ENCODE results near the gene AGAP3.

Gene AGAP3

DNA sequence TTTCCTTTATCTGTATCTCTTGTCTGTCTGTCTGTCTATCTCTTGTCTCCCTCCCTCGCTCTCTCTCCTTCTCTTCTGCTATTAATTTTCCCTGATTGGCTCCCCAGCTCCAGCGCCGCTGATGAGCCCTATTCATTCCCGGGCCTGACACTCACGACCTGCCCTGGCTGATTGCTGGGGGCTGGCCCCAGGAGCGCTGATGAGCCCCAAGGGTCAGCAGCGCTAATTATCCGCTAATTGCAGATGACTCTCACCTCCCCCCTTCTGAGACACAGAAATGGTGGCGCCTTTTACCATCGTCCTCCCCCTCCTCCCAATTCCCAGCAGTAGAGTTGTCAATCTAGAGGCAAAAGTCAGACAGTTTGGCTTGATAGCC lies 82.5 kb downstream of the AGAP3 start:
- no peak for DNase-seq

DNA sequence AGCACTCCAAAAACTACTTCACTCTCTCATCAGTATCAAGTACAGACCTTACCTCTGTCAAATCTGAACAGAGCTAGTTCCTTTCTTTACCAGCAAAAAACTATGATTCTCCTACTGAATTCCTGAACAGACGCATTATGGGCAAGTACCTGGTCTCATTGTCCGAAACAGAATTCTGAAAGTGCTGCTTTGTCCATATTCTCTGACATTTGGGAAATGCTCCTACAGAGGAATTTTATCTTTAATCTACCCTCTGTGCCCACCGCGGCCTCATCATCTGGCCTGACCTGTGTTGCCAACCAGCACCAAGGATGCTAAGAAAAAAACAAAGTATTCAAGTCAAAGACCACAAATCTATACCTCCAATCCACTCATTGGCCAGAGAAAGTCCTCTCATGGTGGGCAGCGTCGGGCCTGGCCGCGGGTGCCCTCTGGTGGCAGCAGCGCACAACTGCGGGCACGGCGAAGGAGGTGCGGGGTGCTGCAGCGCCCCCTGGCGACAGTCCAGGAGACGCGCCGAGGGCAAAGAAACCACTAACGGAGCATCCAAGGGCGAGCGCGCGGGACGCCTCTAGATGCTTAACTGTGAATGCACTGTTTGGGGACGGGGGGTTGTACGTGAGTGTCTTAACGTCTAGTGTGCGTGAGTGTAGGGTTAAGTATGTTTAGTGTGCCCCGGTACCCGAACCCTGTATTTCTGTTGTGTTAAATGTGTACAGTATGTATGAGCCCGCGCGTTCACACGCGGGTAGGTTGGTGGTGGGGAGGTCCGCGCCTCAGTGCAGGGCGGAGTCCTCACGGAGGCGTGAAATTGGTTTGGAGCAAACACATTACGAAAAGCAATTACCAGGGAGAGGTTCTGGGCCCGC lies 86.2 kb downstream of the AGAP3 start:
- DNase-seq, result peak; percentile 61

DNA sequence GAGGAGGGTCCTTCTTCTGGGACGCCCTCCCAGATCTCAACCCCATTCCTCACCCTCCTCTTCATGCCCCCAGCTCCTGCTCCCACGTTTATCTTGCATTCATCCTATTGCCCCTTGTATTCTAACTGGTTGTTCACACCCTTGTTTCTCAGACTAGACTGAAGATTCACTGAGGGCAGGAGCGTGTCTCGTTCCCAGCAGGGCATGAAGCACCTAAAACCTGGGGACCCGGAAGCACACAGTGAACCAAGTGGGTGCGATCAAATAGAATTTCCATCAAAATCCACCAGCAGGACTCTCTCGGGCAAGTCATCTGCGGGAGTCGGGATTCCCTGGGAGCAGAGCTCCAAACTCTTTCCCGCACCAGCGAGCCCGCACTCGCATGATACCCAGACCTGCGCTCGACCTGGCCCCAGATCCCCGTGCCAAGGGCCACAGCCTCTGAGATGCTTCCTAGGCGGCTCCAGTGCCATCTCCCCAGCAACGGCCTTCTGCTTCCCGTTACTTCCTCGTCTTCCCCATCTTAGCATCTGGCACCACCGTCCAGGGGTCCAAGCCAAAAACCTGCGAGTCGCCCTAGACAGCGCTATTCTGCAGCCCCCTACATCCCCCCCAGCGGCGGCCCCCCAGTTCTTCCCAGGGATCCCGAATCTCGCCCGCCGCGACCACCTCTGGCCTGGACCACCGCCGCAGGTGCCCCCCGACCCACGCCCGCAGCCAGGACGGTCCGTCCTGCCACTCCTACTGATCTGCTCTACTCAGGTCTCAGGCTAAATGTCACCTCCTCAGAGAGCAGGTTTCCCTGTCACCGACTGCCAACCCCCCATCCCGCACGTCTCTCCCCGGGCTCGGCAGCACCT lies 87.3 kb downstream of the AGAP3 start:
- DNase-seq, result no peak

DNA sequence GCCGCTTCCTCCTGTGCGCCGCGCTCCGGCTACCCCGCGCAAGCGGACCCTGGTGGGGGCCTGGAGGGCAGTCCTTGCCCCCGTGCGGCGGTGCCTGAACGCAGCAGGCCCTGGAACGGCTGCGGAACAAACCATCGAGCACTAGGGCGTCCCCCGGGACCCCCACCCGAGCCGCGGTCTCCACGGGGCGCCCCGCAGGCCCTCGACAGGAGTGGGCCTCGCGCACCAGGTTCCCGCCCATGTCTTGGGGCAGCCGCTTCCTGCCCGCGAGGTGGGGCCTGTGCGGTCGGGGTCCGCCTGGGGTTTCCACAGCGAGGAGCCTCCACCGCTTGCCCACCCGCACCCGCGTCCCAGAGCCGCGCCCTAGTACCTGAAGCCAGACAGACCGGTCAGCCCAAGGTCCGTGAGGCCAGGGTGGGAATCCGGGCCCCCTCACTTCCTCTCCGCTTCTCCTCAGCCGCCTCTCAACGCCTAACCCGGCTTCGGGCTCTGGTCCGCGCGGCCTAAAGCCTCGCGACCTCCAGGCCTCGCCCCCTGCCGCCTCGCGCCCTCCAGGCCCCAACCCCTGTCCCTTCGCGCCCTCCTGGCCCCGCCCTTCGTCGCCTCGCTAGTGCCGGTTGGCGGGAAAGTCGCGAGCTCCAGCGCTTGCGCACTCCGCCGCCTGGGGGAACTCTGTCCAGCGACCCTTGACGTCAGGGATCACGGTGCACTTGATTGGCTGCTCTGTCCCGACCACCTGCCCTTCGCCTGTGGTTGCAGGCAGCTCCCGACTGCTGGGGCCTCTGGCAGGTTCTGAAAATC lies 88.2 kb downstream of the AGAP3 start:
- DNase-seq, result no peak

DNA sequence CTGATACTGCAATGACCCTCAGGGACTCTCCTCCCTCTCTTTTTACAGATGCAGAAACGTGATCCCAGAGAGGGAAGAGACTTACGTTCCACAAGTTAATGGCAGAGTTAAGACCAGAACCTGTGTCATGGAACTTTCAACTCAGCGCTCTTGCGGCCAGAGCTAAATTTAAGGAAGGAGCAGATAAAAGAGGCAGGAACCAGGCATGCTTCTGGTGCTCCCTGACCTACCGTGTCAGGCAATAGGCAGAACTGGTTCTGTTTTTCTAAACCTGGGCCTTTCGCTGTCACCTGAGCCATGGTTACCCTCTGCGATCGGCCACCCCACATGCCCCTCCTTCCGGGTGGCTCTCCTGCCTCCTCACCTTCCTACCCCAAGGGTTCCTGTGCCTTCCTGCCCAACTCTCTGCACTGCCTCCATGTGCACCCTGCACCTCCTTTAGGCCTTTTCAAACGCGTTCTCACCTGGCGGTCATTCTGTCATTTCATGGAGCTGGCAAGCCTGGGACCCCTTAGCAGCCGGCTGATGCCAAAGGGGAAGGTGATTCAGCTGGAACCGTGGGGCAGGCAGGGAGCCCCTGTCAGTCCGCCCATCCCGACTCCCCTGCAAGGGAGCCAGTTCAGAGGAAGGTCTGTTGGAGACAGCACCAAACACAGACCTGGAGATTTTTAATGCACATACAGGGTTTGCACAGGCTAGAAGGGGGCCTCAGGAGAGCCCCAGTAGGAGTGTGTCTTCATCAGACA lies 88.9 kb downstream of the AGAP3 start:
- no peak for DNase-seq

DNA sequence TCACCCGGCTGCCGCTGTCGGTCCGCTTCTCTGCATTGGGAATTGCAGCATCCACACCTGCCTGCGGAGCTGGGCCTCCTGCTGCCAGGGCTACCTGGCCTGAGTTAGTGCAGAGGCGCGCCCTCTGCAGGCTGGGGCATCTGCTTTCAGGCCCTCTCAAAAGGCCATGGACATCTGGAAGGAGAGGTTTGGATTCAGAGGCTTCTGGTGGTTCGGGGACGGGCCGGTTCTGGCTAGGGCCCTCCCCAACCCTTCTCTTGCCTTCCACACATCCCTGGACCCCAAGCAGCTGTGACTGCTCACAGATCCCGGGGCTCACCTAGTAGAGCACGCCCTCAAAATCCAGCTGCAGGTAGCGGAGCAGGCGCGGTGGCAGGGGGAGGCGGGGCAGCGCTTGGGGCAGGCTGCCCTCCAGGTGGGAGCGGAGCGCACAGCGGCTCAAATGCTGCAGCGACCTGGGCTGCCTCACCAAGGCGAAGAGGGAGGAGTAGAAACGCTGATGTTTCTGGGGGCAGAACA lies 89.6 kb downstream of the AGAP3 start:
- no peak for DNase-seq

DNA sequence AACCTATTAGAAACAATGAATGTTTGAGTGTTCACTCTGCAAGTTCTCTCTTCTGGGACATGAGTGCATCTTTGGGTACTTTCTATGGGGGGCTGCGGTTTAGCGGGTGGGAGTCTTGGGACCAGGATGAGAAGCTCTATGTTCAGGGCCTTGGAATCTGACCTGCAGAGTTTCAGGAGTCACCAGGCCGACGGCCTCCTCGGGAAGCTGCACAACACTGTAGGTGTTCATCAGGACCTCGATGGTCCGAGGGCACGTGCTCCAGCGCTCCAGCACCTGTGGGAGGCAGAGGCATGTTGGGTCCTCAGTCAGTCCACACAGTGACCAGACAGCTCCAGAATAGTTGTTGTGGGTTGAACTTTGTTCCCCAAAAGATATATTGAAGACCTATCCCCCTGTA lies 90.1 kb downstream of the AGAP3 start:
- DNase-seq, result no peak

DNA sequence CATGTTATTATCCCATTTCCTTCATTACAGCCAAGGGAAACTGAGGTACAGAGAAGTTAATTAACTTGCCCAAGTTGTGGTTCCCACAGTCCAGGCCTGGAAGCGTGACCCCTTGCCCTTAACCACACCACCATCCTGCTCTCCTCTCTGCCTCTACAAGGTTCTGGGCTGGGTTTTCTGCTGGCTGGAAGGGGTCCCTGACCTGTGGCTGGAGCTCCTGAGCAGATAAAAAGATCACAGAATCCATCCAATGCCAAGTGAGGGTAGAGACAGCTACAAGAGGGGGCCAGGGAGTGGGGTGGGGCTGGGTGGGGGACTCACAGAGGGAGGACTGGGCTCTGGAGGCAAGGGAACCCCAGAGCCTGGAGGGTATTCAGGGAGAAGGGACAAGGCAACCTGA lies 91.0 kb downstream of the AGAP3 start:
- no peak for DNase-seq

DNA sequence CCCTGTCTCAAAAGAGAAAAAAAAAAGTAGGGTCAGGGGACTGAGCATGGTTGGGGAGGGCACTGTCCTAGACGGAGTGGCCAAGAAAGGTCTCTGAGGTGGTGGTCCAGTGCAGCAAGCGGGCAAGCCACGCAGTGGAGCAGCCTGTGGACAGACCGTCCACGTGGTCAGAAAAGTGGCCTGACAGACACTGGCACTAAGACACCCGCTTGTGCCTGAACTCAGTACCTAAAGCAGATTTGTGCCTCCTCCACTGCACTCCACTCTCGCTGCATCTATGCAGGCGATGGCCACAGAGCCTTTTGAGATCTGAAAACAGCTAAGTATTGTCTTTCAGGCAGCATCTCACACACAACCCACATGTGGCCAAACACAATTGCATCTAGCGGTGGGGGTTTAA lies 92.0 kb downstream of the AGAP3 start:
- DNase-seq, result no peak

DNA sequence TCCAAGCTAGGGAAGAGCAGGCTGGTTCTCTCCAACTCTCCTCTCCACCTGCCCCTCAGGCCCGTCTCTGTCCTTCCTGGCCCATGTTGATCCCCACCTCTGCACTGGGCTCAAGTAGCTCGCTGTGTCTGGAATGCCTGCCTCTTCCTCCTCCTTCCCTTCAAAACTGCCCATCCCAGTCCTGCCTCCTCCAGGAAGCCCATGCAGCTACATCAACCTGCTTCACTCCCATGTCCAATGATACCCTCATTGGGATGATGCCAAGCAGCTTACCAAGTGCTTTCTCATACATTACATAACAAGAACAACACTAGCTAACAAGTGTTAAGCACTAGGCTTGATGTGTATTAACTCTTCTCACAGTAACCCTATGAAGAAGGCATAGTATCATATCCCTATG lies 92.6 kb downstream of the AGAP3 start:
- no peak for DNase-seq

DNA sequence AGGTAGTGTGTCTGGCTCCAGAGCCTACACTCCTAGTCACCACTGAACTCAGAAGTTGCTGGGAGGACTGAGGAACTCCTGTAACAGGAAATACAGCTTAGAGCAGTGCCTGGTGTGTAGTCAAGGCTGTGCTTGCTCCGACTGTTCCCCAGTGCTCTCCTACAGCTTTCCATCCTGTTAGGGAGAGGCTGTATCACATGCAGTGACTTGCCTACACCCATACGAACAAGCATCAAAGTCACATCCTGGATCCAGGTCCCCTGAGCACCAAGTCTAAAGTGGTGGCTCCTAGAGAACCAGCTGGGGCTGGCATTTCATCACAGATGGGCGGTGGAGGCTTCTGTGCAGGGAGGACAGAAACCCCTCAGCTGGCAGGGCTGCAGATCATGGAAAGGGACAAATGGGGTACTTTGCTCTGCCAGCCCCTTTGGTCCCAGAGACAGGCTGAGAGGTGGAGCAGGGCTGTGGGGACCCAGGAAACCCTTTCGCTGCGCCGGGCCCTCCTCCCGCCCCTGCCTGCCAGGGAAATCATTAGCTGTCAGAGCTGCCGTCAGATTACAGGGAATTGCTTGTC lies 93.1 kb downstream of the AGAP3 start:
- DNase-seq, result no peak

DNA sequence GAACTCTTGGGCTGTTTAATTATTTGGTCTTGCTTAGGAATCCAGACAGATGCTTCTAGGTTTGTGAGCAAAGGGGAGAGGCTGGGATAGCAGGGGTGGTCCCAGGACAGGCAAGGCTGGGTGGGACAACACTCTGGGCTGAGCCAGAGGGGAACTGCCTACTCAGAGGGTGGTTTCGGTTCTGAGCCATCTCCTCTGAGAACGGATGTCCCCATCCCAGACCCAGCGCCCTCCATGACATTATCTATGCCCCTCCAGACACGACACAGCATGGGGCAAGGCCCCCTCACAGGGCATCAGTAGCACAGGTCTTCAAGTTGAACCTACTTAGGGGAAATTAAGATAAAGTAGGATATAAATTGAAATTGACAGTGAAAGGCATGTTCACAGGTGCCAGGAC lies 93.7 kb downstream of the AGAP3 start:
- DNase-seq, result no peak

DNA sequence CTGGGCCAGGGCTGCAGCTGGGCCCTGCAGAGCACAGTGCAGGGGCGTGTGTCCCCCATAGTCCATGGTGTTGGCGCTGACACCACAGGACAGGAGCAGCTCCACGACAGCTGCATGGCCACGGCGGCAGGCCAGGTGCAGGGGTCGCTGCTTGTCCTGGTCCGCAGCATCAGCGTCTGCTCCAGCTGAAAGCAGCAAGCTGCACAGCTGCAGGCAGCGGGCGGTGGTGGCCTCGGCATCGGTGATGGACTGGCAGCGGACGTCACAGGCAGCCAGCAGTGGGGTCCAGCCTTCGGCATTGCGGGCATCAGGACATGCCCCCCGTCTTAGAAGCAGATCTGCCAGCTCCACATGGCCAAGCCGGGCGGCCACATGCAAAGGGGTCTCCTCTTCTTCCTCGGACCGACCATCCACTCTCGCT lies 94.7 kb downstream of the AGAP3 start:
- no peak for DNase-seq

DNA sequence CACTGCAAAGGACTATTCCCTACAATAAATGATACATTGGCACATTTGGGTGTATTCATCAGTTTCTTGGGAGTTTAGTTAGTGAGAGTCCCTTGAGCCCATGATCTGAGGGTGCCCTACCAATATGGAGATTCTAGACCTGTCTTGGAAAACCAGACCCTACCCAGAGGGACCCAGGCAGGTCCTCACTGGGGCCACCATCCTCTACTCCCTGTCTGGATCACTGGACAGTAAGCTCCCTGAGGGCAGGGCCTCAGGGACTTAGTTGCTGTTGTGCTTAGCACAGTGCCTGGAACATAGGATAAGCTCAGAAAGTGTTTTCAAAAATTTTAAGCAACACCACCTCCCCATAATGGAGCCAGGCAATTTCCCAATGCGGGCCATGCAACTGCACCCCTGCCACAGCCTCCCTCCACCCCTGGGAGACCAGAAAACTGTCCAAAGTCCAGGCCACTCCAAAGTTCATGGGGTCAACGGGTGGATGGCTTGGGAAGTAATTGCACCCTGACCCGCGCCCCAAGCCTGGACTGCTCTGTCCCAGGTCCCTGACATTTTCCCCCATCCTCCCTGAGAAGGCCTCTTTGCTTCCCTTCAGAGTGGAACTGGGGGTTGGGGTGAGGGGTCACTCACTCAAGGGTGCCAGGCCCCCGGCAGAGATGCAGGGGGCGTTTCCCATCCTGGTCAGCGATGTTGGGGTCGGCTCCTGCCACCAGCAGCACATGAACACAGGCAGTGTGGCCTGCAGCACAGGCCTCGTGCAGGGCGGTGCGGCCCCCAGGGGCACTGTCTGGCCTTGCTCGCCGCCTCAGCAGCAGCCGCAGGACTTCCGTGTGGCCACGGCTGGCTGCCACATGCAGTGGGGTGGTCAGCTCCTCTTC lies 99.7 kb downstream of the AGAP3 start:
- no peak for DNase-seq

DNA sequence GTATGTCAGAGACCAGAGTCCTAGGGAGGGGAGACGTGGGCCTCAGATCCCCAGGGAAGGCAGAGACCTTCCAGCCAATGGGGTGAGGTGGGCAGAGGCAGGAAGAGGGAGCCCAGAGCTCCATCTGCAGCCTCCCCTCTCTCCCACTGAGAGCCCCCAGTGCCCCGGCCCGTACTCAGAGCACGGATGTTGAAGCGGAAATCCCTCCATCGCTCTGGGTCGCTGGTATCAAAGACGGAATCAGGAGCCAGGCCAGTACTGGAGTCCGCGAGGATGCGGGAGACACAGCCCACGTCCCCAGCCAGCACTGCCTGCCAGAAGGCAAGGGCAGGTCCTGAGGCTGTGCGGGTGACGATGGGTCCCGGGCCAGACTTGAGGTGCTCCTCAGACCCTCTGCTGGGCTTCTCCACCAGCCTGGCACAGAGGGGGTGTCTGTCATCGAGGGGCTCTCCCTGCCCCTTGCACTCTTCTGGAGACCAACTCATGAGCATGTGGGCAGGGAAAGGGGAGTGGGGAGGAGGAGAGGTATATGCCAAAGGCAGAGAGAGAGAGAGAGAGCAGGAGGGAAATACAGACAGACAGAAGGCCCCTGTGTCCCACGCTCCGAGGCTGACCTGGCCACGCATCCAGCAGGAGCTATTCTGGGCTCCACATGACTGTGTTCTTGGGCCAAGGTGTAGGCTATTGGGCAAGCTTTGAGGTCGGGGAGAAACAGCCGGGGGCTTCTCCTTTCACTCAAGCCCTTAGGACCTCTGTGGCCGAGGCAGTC lies 100.5 kb downstream of the AGAP3 start, which contains the start of gene ASB10:
ASB10 (minus strand) TSS at position 611 of the 769 bp plus-strand sequence; CDS start at position 491, 120 bp downstream.
- no peak for DNase-seq

DNA sequence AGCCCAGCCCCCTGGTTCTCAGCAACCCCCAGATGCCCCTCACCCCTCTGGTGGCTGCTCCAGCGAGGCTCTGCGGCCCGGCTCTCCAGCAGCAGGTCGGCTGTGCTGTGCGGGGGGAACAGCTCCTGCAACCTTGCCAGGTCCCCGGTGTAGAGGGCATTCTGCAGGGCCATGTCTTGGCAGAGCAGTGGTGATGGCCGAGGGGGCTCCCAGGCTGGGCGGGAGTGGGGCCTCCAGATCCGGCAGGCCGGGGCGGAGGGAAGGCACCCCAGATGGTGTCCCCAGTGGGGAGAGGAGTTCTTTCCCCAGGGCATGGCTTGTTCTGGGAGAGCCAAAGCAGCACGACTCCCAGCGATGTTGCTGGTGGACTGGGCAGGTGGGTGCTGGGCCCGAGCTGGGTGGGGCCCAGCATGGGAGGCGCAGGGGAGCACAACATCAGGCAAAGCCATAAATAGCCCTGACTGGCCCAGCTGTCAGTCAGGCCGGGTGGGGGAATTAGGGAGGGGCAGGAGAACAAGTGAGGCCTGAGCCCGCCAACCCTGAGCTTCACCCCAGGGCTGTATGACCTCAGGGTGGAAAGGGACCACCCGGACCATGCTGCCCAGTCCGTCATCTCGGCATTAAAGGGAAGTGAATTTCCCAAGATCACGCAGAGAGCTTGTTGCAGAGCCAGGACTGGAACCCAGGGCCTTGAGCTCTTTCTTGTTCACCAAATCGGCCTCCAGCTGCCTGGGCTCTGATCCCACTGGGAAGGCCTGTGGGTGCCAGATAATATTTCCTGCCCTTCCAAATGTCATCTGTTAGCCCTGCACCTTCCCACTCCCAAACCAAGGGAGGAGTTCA lies 101.4 kb downstream of the AGAP3 start:
- DNase-seq, result no peak

DNA sequence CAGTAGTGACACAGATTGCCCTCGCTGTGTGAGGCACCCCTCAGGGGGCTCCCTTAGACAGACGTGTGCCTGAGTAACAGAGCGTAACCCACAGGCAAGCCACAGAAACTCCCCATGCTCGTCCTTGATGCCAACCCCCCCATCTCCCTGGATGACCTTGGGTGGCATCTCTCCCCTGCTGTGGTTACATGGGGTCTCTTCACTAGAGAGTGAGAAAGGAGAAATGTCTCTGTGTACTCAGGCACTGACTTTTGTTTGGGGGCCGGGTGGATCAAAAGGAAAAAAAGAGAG lies 101.9 kb downstream of the AGAP3 start:
- no peak for DNase-seq

DNA sequence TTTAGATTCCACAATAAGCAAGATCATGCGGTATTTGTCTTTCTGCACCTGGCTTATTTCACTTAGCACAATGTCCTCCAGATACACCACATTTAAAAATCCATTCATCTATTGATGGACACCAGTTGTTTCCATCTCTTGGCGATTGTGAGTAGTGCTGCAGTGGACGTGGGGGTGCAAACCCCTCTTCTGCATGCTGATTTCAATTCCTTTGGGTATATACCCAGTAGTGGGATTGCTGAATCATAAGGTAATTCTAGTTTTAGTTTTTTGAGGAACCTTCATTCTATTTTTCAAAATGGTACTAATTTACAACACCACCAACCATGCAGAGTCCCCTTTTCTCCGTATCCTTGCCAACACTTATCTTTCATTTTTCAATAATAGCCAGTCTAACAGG lies 102.8 kb downstream of the AGAP3 start:
- no peak for DNase-seq

DNA sequence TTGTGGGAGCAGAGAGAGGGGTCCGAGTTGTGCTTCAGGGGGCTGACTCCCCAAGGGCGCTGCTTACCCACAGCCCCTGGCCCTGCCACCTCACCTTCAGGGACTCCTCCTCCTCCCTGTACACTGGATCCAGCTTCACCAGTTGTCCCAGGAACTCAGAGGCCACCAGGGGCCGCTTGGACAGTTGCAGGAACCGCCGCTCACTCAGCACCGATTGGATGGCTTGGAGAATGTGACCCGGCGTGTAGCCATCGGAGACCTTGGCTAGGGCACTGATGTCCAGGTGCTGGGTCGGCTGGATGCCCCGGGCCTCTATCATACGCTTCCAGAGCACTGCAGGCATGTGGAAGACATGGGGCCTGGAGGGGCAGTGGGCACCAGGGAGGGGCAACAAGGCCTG lies 105.3 kb downstream of the AGAP3 start:
- no peak for DNase-seq
